GM18508 (cell line): ENCODE results near the gene PPP2R3B.
"Not testable (repeated sequence)": the region's sequence is repeated elsewhere in the genome, so short reads cannot be mapped to it uniquely, and the experiment has no call there.

Source experiments
- ATAC-seq: cut with Tn5 transposase; IDR thresholded peaks from one replicate; pipeline ENCODE4 v1.9.1; 2021; ENCODE audit warnings: moderate number of reproducible peaks; ENCODE audit not compliant: insufficient read depth, unreplicated experiment

The PPP2R3B gene

GRCh38 chrX:355329-356050 is 31.2 kb downstream of the PPP2R3B start:
- no peak for ATAC-seq

GRCh38 chrX:353566-354535 is 32.9 kb downstream of the PPP2R3B start:
- ATAC-seq: no peak

GRCh38 chrX:352582-353314 is 34.0 kb downstream of the PPP2R3B start:
- no peak for ATAC-seq

GRCh38 chrX:352181-352580 is 34.5 kb downstream of the PPP2R3B start:
- no peak for ATAC-seq

GRCh38 chrX:351736-352135 is 35.0 kb downstream of the PPP2R3B start:
- ATAC-seq: no peak

- ATAC-seq: not testable (repeated sequence)
Observed at GRCh38 chrX:351324-351641, 35.4 kb downstream of the PPP2R3B start.

- no peak for ATAC-seq
Observed at GRCh38 chrX:350534-351323, 36.0 kb downstream of the PPP2R3B start.

- no peak for ATAC-seq
Observed at GRCh38 chrX:350148-350533, 36.6 kb downstream of the PPP2R3B start.

- no peak for ATAC-seq
Observed at GRCh38 chrX:349702-350101, 37.0 kb downstream of the PPP2R3B start.

- no peak for ATAC-seq
Observed at GRCh38 chrX:349196-349595, 37.5 kb downstream of the PPP2R3B start.

GRCh38 chrX:348461-349117 is 38.1 kb downstream of the PPP2R3B start:
- no peak for ATAC-seq

- no peak for ATAC-seq
Observed at GRCh38 chrX:347351-348117, 39.2 kb downstream of the PPP2R3B start.

GRCh38 chrX:346034-346813 is 40.5 kb downstream of the PPP2R3B start:
- no peak for ATAC-seq

- ATAC-seq: no peak
Observed at GRCh38 chrX:345020-345925, 41.4 kb downstream of the PPP2R3B start.

GRCh38 chrX:344371-344901 is 42.3 kb downstream of the PPP2R3B start:
- no peak for ATAC-seq

- ATAC-seq: no peak
Observed at GRCh38 chrX:341541-342101, 45.1 kb downstream of the PPP2R3B start.
